ENCODE data around the gene SUZ12.
"Not testable (repeated sequence)": the region's sequence is repeated elsewhere in the genome, so short reads cannot be mapped to it uniquely, and the experiment has no call there.

SUZ12 gene

DNA sequence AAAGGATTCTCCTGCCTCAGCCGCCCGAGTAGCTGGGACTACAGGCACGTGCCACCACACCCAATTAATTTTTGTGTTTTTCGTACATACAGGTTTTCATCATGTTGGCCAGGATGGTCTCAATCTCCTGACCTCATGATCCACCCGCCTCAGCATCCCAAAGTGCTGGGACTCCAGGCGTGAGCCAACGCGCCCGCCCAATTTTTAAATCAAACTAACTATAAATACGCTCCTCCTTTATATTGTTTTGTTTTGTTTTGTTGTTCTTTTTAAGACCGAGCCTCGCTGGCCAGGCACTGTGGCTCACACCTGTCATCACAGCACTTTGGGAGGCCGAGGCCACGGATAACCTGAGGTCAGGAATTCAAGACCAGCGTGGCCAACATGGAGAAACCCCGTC is 33.4 kb upstream of the SUZ12 start:
- H2BK120ac ChIP-seq (ENCODE audit: insufficient read depth, low read length, poor library complexity) = no peak overlapping the region
- H3K36me3 ChIP-seq (ENCODE audit: control insufficient read depth in 1 of 2, insufficient read depth in 2 of 2, low read length in 2 of 2) = peaks cover 10% of the 10 kb centered on the region in 2 experiments
- no peak overlapping the region for H4K91ac ChIP-seq (ENCODE audit: low read depth, low read length)
- H3K79me1 ChIP-seq (ENCODE audit: low read length) = no peaks in the 10 kb centered on the region
- H3K9me3 ChIP-seq (ENCODE audit: insufficient read depth, low read depth, low read length) = no peaks in the 10 kb centered on the region
- no peak overlapping the region for H2BK5ac ChIP-seq (ENCODE audit: low read depth, low read length, poor library complexity)
- WGBS (ENCODE audit: extremely low coverage, insufficient coverage, insufficient read length) = no CpG with 5 or more reads among the region's 16 CpGs
- no peak overlapping the region for H3K23ac ChIP-seq (ENCODE audit: low read length)
- H2AFZ ChIP-seq (ENCODE audit: insufficient read depth, low read length, poor library complexity) = no peak overlapping the region
- no peak overlapping the region for H3K9ac ChIP-seq (ENCODE audit: low read length)
- H4K12ac ChIP-seq (ENCODE audit: low read depth, low read length) = no peak overlapping the region
- no peak overlapping the region for H2AK5ac ChIP-seq (ENCODE audit: low read length)
- no peaks in the 10 kb centered on the region for H3K4me1 ChIP-seq (ENCODE audit: control insufficient read depth in 1 of 2, insufficient read depth in 2 of 2, low read length in 2 of 2)
- H3K18ac ChIP-seq (ENCODE audit: low read length) = no peak overlapping the region
- peaks cover 4% of the 10 kb centered on the region for H3K79me2 ChIP-seq (ENCODE audit: control insufficient read depth, insufficient read depth, low read length, poor library complexity)
- no peak overlapping the region for H3K4ac ChIP-seq (ENCODE audit: low read depth, low read length)
- H3K14ac ChIP-seq (ENCODE audit: low read length) = no peak overlapping the region
- H3K4me3 ChIP-seq (ENCODE audit: low read depth, low read length) = no peak overlapping the region
- H3K27ac ChIP-seq (ENCODE audit: low read depth, low read length) = no peak overlapping the region
- H2BK12ac ChIP-seq (ENCODE audit: low read length) = no peak overlapping the region
- no peak for DNase-seq
- no peak overlapping the region for H3K4me2 ChIP-seq (ENCODE audit: low read length)
- H4K8ac ChIP-seq (ENCODE audit: low read depth, low read length) = no peak overlapping the region
- no peaks in the 10 kb centered on the region for H3K27me3 ChIP-seq (ENCODE audit: insufficient read depth, low read length)

DNA sequence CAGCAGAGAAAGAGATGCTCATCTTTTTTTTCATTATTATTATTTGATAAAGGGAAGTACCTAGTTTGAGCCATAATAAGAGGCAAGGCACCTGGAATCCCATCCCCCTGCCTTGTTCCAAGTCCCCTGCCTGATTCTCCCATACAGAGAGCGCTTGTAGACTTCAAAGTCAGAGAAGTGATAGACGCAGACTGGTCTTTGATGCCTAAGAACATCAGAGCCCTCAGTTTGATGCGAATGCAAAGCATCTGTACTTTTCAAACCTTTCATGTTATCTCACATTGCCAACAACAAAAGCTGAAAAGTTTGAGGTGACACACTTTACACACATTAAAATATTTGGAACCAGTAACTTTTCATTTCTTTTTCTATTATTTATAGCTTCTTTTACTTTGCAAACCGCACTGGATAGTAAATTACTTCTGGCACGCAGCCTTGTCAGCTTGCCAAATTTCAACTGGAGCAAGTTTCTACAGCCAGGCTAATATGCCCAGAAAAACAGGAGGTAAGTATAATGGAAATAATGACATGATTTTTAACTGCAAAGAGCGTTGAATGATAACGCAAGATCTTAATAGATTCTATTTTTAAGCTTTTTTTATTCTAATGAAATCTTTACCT is 29.4 kb upstream of the SUZ12 start:
- no CpG with 5 or more reads among the region's 7 CpGs for WGBS (ENCODE audit: extremely low coverage, insufficient coverage, insufficient read length)
- no peaks in the 10 kb centered on the region for H3K36me3 ChIP-seq (ENCODE audit: control insufficient read depth in 1 of 2, insufficient read depth in 2 of 2, low read length in 2 of 2)

DNA sequence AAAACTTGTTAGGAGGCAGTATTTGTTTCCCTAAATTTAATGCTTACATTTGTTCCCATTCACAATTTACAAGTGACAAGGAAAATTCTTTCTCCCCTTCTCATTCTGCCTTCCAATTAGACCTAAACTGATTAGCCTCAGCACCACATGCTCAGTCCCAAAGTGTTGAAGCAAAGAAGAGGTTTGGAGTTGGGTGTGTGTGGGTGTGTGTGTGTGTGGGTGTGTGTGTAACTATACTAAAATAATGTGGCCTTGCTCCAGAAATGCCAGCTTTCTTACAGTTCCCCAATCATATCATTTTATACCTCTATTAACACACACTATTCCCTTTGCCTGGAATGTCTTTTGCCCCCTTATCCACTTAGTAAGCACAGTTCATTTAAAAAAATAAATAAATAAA is 28.4 kb upstream of the SUZ12 start:
- Histone ChIP-seq H2BK120ac (ENCODE audit: insufficient read depth, low read length, poor library complexity) (no peak overlapping the region), H3K23ac (ENCODE audit: low read length) (no peak overlapping the region), H3K27me3 (ENCODE audit: insufficient read depth, low read length) (no peaks in the 10 kb centered on the region), H3K4me3 (ENCODE audit: low read depth, low read length) (no peak overlapping the region), H2AK5ac (ENCODE audit: low read length) (no peak overlapping the region), H2BK12ac (ENCODE audit: low read length) (no peak overlapping the region), H3K4me2 (ENCODE audit: low read length) (no peak overlapping the region), H4K91ac (ENCODE audit: low read depth, low read length) (no peak overlapping the region), H3K4me1 (ENCODE audit: control insufficient read depth in 1 of 2, insufficient read depth in 2 of 2, low read length in 2 of 2) (no peaks in the 10 kb centered on the region), H3K79me2 (ENCODE audit: control insufficient read depth, insufficient read depth, low read length, poor library complexity) (no peaks in the 10 kb centered on the region), H3K79me1 (ENCODE audit: low read length) (no peaks in the 10 kb centered on the region), H2AFZ (ENCODE audit: insufficient read depth, low read length, poor library complexity) (no peak overlapping the region), H3K4ac (ENCODE audit: low read depth, low read length) (no peak overlapping the region), H3K14ac (ENCODE audit: low read length) (no peak overlapping the region), H3K9me3 (ENCODE audit: insufficient read depth, low read depth, low read length) (no peaks in the 10 kb centered on the region), H3K36me3 (ENCODE audit: control insufficient read depth in 1 of 2, insufficient read depth in 2 of 2, low read length in 2 of 2) (no peaks in the 10 kb centered on the region), H2BK5ac (ENCODE audit: low read depth, low read length, poor library complexity) (no peak overlapping the region), H3K18ac (ENCODE audit: low read length) (no peak overlapping the region), H3K27ac (ENCODE audit: low read depth, low read length) (no peak overlapping the region), H4K12ac (ENCODE audit: low read depth, low read length) (no peak overlapping the region), H4K8ac (ENCODE audit: low read depth, low read length) (no peak overlapping the region), H3K9ac (ENCODE audit: low read length) (no peak overlapping the region)
- no peak for DNase-seq

More for the DNA sequence above, 29.4 kb upstream of the SUZ12 start:
- no peak overlapping the region for H3K14ac ChIP-seq (ENCODE audit: low read length)
- no peak overlapping the region for H2BK12ac ChIP-seq (ENCODE audit: low read length)
- no peaks in the 10 kb centered on the region for H3K79me2 ChIP-seq (ENCODE audit: control insufficient read depth, insufficient read depth, low read length, poor library complexity)
- H3K4me3 ChIP-seq (ENCODE audit: low read depth, low read length) = no peak overlapping the region
- H3K18ac ChIP-seq (ENCODE audit: low read length) = no peak overlapping the region
- H3K4me1 ChIP-seq (ENCODE audit: control insufficient read depth in 1 of 2, insufficient read depth in 2 of 2, low read length in 2 of 2) = no peaks in the 10 kb centered on the region
- H3K9me3 ChIP-seq (ENCODE audit: insufficient read depth, low read depth, low read length) = no peaks in the 10 kb centered on the region
- H3K4ac ChIP-seq (ENCODE audit: low read depth, low read length) = no peak overlapping the region
- no peak overlapping the region for H2AFZ ChIP-seq (ENCODE audit: insufficient read depth, low read length, poor library complexity)
- no peak overlapping the region for H4K91ac ChIP-seq (ENCODE audit: low read depth, low read length)
- no peak overlapping the region for H2BK5ac ChIP-seq (ENCODE audit: low read depth, low read length, poor library complexity)
- H3K79me1 ChIP-seq (ENCODE audit: low read length) = no peaks in the 10 kb centered on the region
- no peak overlapping the region for H3K4me2 ChIP-seq (ENCODE audit: low read length)
- H4K8ac ChIP-seq (ENCODE audit: low read depth, low read length) = no peak overlapping the region
- no peak overlapping the region for H4K12ac ChIP-seq (ENCODE audit: low read depth, low read length)
- no peak for DNase-seq
- no peak overlapping the region for H3K9ac ChIP-seq (ENCODE audit: low read length)
- H3K23ac ChIP-seq (ENCODE audit: low read length) = no peak overlapping the region
- no peak overlapping the region for H2BK120ac ChIP-seq (ENCODE audit: insufficient read depth, low read length, poor library complexity)
- no peak overlapping the region for H3K27ac ChIP-seq (ENCODE audit: low read depth, low read length)
- no peak overlapping the region for H2AK5ac ChIP-seq (ENCODE audit: low read length)
- H3K27me3 ChIP-seq (ENCODE audit: insufficient read depth, low read length) = no peaks in the 10 kb centered on the region

DNA sequence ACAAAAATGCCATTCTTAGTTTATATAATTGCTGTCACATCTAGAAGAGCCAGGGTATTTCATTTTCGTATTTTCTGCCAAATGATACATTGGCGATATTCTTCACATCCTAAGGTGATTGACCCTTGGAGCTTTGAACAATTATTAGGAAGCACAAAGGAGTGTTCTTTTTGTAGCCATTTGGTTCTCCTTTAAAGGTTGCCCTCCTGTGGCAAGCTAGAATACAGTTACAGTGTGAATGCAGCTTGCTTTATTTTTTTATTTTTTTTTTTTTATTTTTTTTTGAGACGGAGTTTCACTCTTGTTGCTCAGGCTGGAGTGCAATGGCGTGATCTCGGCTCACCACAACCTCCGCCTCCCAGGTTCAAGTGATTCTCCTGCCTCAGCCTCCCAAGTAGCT is 24.1 kb upstream of the SUZ12 start:
- not testable (repeated sequence) for H2AFZ ChIP-seq (ENCODE audit: insufficient read depth, low read length, poor library complexity); H3K79me2 ChIP-seq (ENCODE audit: control insufficient read depth, insufficient read depth, low read length, poor library complexity); H3K4me1 ChIP-seq (ENCODE audit: control insufficient read depth in 1 of 2, insufficient read depth in 2 of 2, low read length in 2 of 2); H3K9me3 ChIP-seq (ENCODE audit: insufficient read depth, low read depth, low read length); H4K12ac ChIP-seq (ENCODE audit: low read depth, low read length); H4K8ac ChIP-seq (ENCODE audit: low read depth, low read length); H3K4me3 ChIP-seq (ENCODE audit: low read depth, low read length); H2BK12ac ChIP-seq (ENCODE audit: low read length); H4K91ac ChIP-seq (ENCODE audit: low read depth, low read length); H2AK5ac ChIP-seq (ENCODE audit: low read length); H3K79me1 ChIP-seq (ENCODE audit: low read length); H3K23ac ChIP-seq (ENCODE audit: low read length); H3K18ac ChIP-seq (ENCODE audit: low read length); H3K9ac ChIP-seq (ENCODE audit: low read length); H3K4ac ChIP-seq (ENCODE audit: low read depth, low read length); H2BK5ac ChIP-seq (ENCODE audit: low read depth, low read length, poor library complexity); H2BK120ac ChIP-seq (ENCODE audit: insufficient read depth, low read length, poor library complexity); H3K27ac ChIP-seq (ENCODE audit: low read depth, low read length); H3K27me3 ChIP-seq (ENCODE audit: insufficient read depth, low read length); H3K36me3 ChIP-seq (ENCODE audit: control insufficient read depth in 1 of 2, insufficient read depth in 2 of 2, low read length in 2 of 2); H3K14ac ChIP-seq (ENCODE audit: low read length); H3K4me2 ChIP-seq (ENCODE audit: low read length)
- no CpG with 5 or more reads among the region's 6 CpGs for WGBS (ENCODE audit: extremely low coverage, insufficient coverage, insufficient read length)
- DNase-seq = peak in 1 of 2 donors; percentile 25
